ENCODE measurements around the gene TMEM63A. TPM values are rescaled to one million over a fixed set of nuclear protein-coding genes. Genes with fewer than 3 reads are reported as not detected.

The TMEM63A gene
- polyA plus RNA-seq, 1 of the 3 experiments (the other 2 are of a cell fraction) = 13.5 TPM

- TF ChIP-seq IRF3 (IDR thresholded peaks at IDR 0.05; ENCODE audit: low read depth, low read length) (no peak), FOXJ3 (CRISPR knock-in tag; IDR thresholded peaks at IDR 0.05) (no peak), TAF1 (IDR thresholded peaks at IDR 0.05; ENCODE audit: borderline replicate concordance, low read depth, low read length) (no peak)
Measured at GRCh38 chr1:225873281-225873850, 8.8 kb downstream of the TMEM63A start (continued).

- Histone ChIP-seq H3K79me2 (ENCODE audit: insufficient read depth) (no peaks in the 10 kb centered on the region), H3K4me2 (no peak overlapping the region), H3K9me2 (no peaks in the 10 kb centered on the region), H4K20me1 (ENCODE audit: insufficient read depth) (no peaks in the 10 kb centered on the region), H3F3A (replicated peaks; ENCODE audit: insufficient read depth) (no peaks in the 10 kb centered on the region), H3K9ac (no peak overlapping the region), H3K4me3 (ENCODE audit: low read depth in 2 of 2, low read length in 1 of 2) (no peak overlapping the region), H2AFZ (ENCODE audit: low read depth) (no peak overlapping the region), H3K36me3 (replicated peaks in 1 of 2; ENCODE audit: control insufficient read depth in 1 of 2, insufficient read depth in 2 of 2, low read length in 1 of 2) (peaks cover 25 to 26% of the 10 kb centered on the region in 2 experiments), H3K27ac (ENCODE audit: low read depth in 2 of 2, low read length in 1 of 2) (no peak overlapping the region), H3K9me3 (no peaks in the 10 kb centered on the region), H3K4me1 (ENCODE audit: control insufficient read depth in 1 of 2, insufficient read depth in 2 of 2, low read depth in 1 of 2, low read length in 1 of 2) (no peaks in the 10 kb centered on the region; a peak in 1 of 4 replicates), H3K27me3 (ENCODE audit: insufficient read depth) (no peaks in the 10 kb centered on the region)
- ChIA-PET CTCF (interaction anchor here (1.3 to 1.7 kb wide), 2 partner anchors 10 to 115 kb away, joined by 3 to 5 read pairs; partner anchors contain the start of gene TMEM63A), POLR2A (no interaction called here)
- no peak for TF ChIP-seq IRF3 (IDR thresholded peaks at IDR 0.05; ENCODE audit: low read depth, low read length)
- TF ChIP-seq MEF2A (IDR thresholded peaks at IDR 0.05; ENCODE audit: borderline replicate concordance, low read depth) = no peak
- TF ChIP-seq, protein P1, sequence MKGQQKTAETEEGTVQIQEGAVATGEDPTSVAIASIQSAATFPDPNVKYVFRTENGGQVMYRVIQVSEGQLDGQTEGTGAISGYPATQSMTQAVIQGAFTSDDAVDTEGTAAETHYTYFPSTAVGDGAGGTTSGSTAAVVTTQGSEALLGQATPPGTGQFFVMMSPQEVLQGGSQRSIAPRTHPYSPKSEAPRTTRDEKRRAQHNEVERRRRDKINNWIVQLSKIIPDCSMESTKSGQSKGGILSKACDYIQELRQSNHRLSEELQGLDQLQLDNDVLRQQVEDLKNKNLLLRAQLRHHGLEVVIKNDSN (IDR thresholded peaks at IDR 0.05; ENCODE audit: borderline replicate concordance, low read depth) = no peak
- TF ChIP-seq GABPA (IDR thresholded peaks at IDR 0.05; ENCODE audit: low read depth) = no peak
- no peak for TF ChIP-seq NRF1 (IDR thresholded peaks at IDR 0.05; ENCODE audit: low read depth, low read length)
- TF ChIP-seq PBX3 (IDR thresholded peaks at IDR 0.05) = no peak
- no peak for TF ChIP-seq RXRA (IDR thresholded peaks at IDR 0.05; ENCODE audit: borderline replicate concordance, low read depth)
- no peak for TF ChIP-seq GATA2 (CRISPR knock-in tag; IDR thresholded peaks at IDR 0.05)
- TF ChIP-seq SIN3A (IDR thresholded peaks at IDR 0.05; ENCODE audit: borderline replicate concordance, low read depth, low read length) = no peak
- TF ChIP-seq, protein P2, sequence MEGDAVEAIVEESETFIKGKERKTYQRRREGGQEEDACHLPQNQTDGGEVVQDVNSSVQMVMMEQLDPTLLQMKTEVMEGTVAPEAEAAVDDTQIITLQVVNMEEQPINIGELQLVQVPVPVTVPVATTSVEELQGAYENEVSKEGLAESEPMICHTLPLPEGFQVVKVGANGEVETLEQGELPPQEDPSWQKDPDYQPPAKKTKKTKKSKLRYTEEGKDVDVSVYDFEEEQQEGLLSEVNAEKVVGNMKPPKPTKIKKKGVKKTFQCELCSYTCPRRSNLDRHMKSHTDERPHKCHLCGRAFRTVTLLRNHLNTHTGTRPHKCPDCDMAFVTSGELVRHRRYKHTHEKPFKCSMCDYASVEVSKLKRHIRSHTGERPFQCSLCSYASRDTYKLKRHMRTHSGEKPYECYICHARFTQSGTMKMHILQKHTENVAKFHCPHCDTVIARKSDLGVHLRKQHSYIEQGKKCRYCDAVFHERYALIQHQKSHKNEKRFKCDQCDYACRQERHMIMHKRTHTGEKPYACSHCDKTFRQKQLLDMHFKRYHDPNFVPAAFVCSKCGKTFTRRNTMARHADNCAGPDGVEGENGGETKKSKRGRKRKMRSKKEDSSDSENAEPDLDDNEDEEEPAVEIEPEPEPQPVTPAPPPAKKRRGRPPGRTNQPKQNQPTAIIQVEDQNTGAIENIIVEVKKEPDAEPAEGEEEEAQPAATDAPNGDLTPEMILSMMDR (IDR thresholded peaks at IDR 0.05) = no peak
- TF ChIP-seq EZH2phosphoT487 (IDR thresholded peaks at IDR 0.05; ENCODE audit: borderline replicate concordance, low read depth) = no peak
- 68% methylated on average over 3 of the region's 3 CpGs for WGBS (ENCODE audit: low lambda C conversion rate)
- no peak for DNase-seq
Measured at GRCh38 chr1:225872075-225872430, 10.1 kb downstream of the TMEM63A start.

All from SK-N-SH (cell line).